RWPE2 (cell line): ENCODE data around the gene SPEG.

Source experiments
- ATAC-seq: fragments of 200-7000 bp; cut with Tn5 transposase; 3 replicates; pipeline ENCODE4 v1.9.1; 2021; ENCODE audit warnings: low read depth
- DNase-seq: peaks from one replicate; pipeline ENCODE4 v3.0.0-alpha.2; 2020; ENCODE audit warnings: low spot score
- H3K27ac ChIP-seq: fragments of 450-650 bp; 2 replicates; pipeline ENCODE4 v1.5.1; 2017; ENCODE audit warnings: mild to moderate bottlenecking; ENCODE audit not compliant: poor library complexity, severe bottlenecking
- H3K27me3 ChIP-seq: fragments of 250-450 bp; sonication (Bioruptor Pico); 2 replicates; pipeline ENCODE4 v1.5.1; 2021; ENCODE audit warnings: mild to moderate bottlenecking, moderate library complexity; ENCODE audit not compliant: insufficient read depth, poor library complexity, severe bottlenecking
- H3K36me3 ChIP-seq: fragments of 250-450 bp; sonication (Bioruptor Pico); 2 replicates; pipeline ENCODE4 v1.5.1; 2020; ENCODE audit warnings: low read depth, mild to moderate bottlenecking, moderate library complexity
- H3K4me1 ChIP-seq: fragments of 250-450 bp; sonication (Bioruptor Pico); 2 replicates; pipeline ENCODE4 v1.5.1; 2021; ENCODE audit warnings: mild to moderate bottlenecking, moderate library complexity; ENCODE audit not compliant: insufficient read depth, poor library complexity, severe bottlenecking
- H3K4me3 ChIP-seq: fragments of 250-450 bp; sonication (Bioruptor Pico); 2 replicates; pipeline ENCODE4 v1.5.1; 2021; ENCODE audit warnings: mild to moderate bottlenecking, moderate library complexity; ENCODE audit not compliant: severe bottlenecking
- H3K9me3 ChIP-seq: fragments of 250-450 bp; sonication (Bioruptor Pico); 2 replicates; pipeline ENCODE4 v1.5.1; 2021; ENCODE audit warnings: mild to moderate bottlenecking, moderate library complexity; ENCODE audit not compliant: severe bottlenecking
- TF ChIP-seq, protein P1 (sequence below): fragments of 450-650 bp; IDR thresholded peaks from one replicate; pipeline ENCODE4 v1.5.1; 2017; ENCODE audit warnings: mild to moderate bottlenecking, moderate library complexity; ENCODE audit not compliant: poor library complexity, severe bottlenecking

SPEG gene

DNA sequence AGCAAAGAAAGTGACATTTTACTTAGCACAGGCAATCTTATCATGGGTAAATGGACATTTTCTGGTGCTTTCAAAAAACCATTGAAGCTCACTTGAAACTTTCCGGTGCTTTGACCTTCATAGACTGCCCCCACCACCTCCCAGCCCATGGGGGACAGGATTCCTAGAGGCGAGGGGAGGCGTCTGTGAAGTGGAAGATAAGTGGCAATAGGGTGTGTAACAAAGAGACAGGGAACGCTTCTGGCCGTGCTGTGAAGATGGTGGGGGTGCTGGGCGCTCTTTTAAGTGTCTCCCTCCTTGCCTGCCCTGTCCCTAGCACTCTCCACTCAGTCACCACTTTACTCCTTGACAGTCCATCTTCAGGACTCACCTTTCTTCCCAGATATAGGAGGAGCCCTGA lies 40.6 kb downstream of the SPEG start:
- ATAC-seq (no peak), DNase-seq (no peak)
- H3K4me1 ChIP-seq = no peaks in the 10 kb centered on the region
- H3K27me3 ChIP-seq = no peaks in the 10 kb centered on the region
- H3K27ac ChIP-seq = no peak overlapping the region
- H3K9me3 ChIP-seq = no peaks in the 10 kb centered on the region
- TF ChIP-seq, protein P1, sequence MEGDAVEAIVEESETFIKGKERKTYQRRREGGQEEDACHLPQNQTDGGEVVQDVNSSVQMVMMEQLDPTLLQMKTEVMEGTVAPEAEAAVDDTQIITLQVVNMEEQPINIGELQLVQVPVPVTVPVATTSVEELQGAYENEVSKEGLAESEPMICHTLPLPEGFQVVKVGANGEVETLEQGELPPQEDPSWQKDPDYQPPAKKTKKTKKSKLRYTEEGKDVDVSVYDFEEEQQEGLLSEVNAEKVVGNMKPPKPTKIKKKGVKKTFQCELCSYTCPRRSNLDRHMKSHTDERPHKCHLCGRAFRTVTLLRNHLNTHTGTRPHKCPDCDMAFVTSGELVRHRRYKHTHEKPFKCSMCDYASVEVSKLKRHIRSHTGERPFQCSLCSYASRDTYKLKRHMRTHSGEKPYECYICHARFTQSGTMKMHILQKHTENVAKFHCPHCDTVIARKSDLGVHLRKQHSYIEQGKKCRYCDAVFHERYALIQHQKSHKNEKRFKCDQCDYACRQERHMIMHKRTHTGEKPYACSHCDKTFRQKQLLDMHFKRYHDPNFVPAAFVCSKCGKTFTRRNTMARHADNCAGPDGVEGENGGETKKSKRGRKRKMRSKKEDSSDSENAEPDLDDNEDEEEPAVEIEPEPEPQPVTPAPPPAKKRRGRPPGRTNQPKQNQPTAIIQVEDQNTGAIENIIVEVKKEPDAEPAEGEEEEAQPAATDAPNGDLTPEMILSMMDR = no peak
- H3K4me3 ChIP-seq = no peak overlapping the region
- no peaks in the 10 kb centered on the region for H3K36me3 ChIP-seq

DNA sequence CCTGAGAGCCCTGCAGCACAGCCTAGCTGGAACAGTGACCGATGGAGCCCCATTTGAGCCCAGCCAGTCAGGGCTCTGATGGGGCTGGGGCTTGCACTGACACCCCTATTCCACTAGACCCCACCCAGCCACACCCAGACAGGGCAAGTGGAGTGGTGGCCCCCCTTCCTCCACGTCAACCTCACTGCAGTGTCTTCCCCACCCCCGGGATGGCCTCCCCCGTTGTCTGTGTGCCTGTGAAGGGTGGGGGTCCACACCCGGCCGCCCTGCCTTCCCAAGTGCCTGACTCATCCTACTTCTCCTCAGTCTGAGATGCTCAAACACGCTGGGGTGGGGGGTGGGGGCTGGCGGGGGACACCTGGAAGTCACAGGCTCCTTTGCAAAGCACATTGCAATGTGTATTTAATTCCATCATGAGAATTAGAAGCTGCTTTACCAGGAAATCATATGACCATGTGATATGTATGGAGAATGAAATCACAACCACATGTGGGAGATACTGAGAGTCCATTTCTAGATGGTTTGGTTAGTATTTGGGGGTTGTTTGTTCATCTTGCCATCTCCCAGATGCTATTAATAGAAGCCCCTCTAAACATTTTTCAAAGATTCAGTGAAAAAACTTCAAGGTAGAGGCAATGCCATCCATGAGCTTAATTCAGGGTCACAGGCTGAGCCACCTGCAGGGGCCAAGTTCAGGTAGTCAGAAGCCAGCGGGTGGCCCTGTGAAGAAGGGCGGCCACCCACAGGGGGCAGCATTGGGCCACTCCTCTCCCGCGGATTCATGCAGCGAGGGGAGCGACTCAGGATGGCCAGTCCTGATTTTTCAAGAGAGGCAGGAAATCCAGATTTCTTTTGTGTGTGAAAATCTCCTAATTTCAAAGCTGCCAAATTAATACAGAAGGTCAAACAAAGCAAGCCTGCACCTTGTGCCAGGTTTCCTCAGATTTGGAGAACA lies 41.3 kb downstream of the SPEG start:
- H3K27ac ChIP-seq = no peak overlapping the region
- ATAC-seq = peak; percentile 60; the same call in 2 of the 3 replicates

DNA sequence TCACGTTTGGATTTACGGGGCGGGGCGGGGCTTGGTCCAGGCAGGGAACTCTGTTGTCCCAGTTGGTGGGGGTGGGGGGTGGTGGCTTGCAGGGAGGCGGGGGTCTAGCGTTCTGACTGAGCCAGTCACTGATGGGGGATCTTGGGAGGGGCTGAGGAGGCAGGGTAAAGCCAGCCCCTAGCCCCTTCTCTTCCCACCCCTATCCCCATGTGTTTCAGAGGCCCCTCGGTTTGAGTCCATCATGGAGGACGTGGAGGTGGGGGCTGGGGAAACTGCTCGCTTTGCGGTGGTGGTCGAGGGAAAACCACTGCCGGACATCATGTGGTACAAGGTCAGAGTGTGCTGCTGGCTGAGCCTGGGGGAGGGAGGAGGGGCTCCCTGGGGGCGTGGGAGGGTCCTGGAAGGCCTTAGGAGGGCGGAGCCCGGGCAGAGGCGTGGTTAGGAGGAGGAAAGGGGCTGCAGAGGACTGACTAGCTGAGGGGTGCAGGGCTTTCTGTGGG lies 42.1 kb downstream of the SPEG start:
- Histone ChIP-seq H3K9me3 (no peaks in the 10 kb centered on the region), H3K36me3 (no peaks in the 10 kb centered on the region), H3K4me1 (no peaks in the 10 kb centered on the region), H3K4me3 (no peak overlapping the region), H3K27ac (no peak overlapping the region), H3K27me3 (no peaks in the 10 kb centered on the region)
- TF ChIP-seq, protein P1 = no peak
- no peak for DNase-seq
- no peak for ATAC-seq

More for the DNA sequence above, 41.3 kb downstream of the SPEG start:
- DNase-seq = no peak
- H3K4me1 ChIP-seq = no peaks in the 10 kb centered on the region
- TF ChIP-seq, protein P1 = peak; percentile 76
- H3K27me3 ChIP-seq = no peaks in the 10 kb centered on the region
- no peaks in the 10 kb centered on the region for H3K36me3 ChIP-seq
- no peaks in the 10 kb centered on the region for H3K9me3 ChIP-seq
- H3K4me3 ChIP-seq = no peak overlapping the region

DNA sequence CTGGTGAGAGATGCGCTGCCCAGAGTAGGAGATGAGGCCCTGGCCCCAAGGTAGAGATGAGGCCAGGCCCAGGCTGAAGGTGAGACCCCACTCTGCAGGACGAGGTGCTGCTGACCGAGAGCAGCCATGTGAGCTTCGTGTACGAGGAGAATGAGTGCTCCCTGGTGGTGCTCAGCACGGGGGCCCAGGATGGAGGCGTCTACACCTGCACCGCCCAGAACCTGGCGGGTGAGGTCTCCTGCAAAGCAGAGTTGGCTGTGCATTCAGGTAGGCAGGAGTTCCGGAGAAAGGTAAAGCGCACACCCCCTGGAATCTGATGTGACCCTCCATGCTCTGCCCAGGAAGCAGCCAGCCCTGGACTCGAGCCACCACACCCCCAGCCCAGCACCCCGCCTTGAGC lies 42.5 kb downstream of the SPEG start:
- no peaks in the 10 kb centered on the region for H3K27me3 ChIP-seq
- H3K4me1 ChIP-seq = no peaks in the 10 kb centered on the region
- ATAC-seq (no peak), DNase-seq (no peak)
- TF ChIP-seq, protein P1 = no peak
- H3K4me3 ChIP-seq = no peak overlapping the region
- H3K36me3 ChIP-seq = no peaks in the 10 kb centered on the region
- no peak overlapping the region for H3K27ac ChIP-seq
- H3K9me3 ChIP-seq = no peaks in the 10 kb centered on the region

DNA sequence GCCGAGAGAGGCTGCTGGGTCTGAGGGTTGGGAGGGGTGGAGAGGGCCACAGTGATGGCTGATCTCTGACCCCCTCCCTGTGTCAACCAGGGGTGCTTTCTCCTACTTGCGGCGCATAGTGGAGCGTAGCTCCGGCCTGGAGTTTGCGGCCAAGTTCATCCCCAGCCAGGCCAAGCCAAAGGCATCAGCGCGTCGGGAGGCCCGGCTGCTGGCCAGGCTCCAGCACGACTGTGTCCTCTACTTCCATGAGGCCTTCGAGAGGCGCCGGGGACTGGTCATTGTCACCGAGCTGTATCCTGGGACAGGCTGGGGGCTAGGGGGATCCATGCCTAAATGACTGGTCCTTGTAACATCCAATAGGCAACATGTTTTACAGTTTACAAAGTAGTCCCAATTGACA lies 43.2 kb downstream of the SPEG start:
- DNase-seq (no peak), ATAC-seq (no peak)
- no peaks in the 10 kb centered on the region for H3K9me3 ChIP-seq
- H3K4me3 ChIP-seq = no peak overlapping the region
- no peaks in the 10 kb centered on the region for H3K27me3 ChIP-seq
- TF ChIP-seq, protein P1 = no peak
- H3K36me3 ChIP-seq = no peaks in the 10 kb centered on the region
- no peak overlapping the region for H3K27ac ChIP-seq
- no peaks in the 10 kb centered on the region for H3K4me1 ChIP-seq
